Adipose tissue (tissue), 3 donors: Measurements from ENCODE around the gene RSU1. TPM values are rescaled to one million over a fixed set of nuclear protein-coding genes. Genes with fewer than 3 reads are reported as not detected.

Source experiments
- H3K27ac ChIP-seq: one replicate; pipeline ENCODE4 v1.5.1; 2013; ENCODE audit warnings: low read depth, low read length
- WGBS, 3 donors: extraction: QIAGEN DNeasy Blood & Tissue Kit; methylation state at CpG; one replicate each; pipeline ENCODE4 v1.1.7; 2013; 5-methylcytosine and 5-hydroxymethylcytosine counted together
- polyA plus RNA-seq, 3 donors: library from polyadenylated mRNA; stranded (reverse); fragments of 200-250 nt; gene quantifications; one replicate each; pipeline ENCODE4 v1.2.3, GENCODE V29; 2013
- donor health status: healthy with polysubstance abuse.
- donor health status: Bipolar disorder and iron deficiency.
- donor health status: healthy.

The RSU1 gene
- polyA plus RNA-seq, 3 donors = 28.2 to 90.4 (median 73.8) TPM

DNA sequence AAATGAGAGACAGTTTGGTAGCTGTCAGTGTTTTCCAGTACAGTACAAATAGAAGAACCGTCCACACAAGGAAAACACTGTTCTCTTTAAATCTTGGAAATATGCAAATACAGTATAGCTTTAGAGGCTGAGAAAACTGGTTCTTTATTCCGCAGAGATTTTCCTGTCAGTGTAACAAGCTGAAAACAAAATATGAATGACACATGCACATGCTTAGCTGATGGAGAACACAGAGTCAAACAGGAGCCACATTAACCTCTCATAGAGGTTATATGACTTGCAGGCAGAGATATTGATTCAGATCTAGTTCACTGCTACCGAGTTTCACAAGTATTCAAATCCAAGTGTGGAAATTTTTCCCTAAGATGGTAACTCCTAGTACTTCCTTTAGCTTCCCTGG, 160.3 kb downstream of the RSU1 start:
- H3K27ac ChIP-seq = no peak overlapping the region
- WGBS, 3 donors = 67 to 89% (median 87%) methylated on average over 3 of the region's 3 CpGs

DNA sequence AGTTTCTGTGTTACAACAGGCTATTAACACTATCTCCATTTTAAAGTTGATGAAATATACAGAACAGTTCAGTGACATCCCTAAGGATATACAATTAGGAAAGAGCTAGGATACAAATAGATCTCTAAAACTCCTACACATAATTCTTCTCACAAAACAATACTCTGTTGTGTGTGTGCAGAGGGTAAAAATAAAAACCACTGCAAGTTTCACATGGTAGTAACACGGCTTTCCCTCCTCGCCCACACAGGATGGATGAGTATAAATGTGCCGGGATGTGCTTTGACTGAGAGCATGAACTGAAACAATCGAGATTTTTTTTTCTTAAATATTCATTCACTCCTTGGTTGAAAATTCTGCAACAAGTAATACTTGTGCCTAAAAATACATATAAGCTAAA, 164.0 kb downstream of the RSU1 start:
- 76 to 83% (median 78%) methylated on average over 4 of the region's 4 CpGs for WGBS, 3 donors
- H3K27ac ChIP-seq = no peak overlapping the region

DNA sequence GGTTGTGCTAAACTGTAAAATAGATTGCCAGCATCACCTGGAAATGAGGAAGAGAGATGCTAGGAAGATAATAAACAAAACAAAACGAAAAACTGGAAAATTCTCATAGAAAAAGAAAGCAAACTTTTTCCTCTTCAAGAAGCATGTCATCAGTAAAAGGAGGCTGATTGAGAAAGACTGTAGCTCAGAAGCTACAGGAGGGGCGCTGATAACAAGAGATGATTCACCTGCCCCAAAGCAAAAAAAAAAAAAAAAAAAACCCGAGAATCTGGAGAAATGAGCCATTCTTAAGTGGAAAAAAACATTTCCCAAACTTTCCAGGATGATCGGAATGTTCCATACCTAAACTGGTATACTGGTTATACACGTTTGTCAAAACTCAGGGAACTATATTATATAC, 165.1 kb downstream of the RSU1 start:
- WGBS, 3 donors = 82 to 88% (median 88%) methylated on average over 5 of the region's 5 CpGs
- no peak overlapping the region for H3K27ac ChIP-seq

DNA sequence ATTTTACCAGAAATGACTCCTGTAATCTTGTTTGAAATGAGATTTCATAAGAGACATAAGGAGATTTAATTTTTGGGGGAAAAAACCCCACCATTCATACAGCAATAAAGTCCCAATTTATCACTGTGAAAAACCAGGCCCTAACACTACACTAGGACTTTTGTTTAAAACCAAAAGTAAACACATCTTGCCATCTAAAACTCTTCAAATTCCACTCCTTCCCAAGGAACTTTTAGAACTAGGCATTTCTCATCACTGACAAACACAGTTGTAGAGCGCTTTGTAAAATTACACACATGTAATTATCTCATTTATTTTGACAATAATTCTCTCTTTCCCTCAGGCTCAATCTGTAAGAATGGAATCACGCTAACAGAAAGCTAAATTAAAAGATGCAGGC, 167.5 kb downstream of the RSU1 start:
- no peak overlapping the region for H3K27ac ChIP-seq
- 86 to 90% (median 89%) methylated on average over 2 of the region's 2 CpGs for WGBS, 3 donors

DNA sequence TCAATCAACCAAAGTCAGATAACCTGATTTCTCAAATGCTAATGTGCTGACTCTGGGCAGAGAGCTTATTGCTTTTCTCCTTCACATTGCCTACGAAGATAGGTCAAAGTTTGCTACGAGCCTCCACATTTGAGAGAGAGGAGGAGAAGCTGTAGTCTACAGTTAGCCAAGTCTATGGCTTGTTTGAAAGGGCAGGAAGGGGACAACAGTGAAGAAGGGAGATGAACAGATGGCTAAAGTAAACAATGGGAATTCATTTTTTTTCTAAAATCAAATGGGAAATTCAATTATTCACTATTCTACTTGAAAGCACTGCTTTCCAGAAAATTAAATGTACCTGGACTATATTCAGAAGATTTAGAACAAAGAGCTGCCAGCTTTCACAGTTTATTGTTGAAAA, 168.9 kb downstream of the RSU1 start:
- no peak overlapping the region for H3K27ac ChIP-seq
- WGBS, 3 donors = 84 to 96% (median 96%) methylated on average over 2 of the region's 2 CpGs

DNA sequence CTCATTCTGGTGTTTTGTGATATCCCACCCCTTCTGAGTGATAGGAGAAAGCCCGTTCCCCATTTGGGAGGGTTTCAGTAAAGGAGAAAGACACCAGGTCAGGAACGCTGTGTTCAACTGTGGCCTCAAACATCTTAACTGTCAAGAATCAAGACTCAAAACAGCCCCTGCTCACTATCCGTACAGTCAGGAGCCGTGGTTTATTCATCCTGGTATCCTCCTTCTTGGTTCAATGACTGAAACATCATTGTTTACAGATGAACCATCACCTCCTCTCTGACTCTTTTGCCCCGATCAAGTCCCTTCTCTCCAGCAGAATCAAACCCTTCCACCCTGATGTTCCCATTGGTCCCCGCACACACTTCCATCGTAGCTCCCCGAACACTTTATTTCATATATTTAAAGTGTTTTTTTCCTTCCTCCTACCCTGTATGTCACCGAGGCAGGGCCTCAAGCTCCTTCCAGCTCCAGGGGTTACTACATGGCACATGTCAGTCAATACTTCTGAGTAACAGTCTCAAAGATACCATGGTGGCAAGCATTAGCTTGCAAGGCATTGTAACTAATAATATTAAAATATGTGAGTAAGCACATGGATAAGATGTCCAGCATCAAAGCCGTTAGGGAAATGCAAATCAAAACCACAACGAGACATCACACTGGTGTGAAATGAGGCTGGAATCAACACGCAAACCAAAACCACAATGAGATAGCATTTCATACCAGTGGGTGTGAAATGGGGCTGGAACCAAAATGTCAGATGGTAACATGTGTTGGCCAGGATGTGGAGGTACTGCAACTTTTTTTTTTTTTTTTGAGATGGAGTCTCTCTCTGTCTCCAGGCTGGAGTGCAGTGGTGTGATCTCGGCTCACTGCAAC, 170.8 kb downstream of the RSU1 start:
- WGBS, 3 donors = 81 to 90% (median 85%) methylated on average over 13 of the region's 13 CpGs
- no peak overlapping the region for H3K27ac ChIP-seq

- WGBS, 3 donors = 83 to 87% (median 85%) methylated on average over 5 of the region's 5 CpGs
- no peak overlapping the region for H3K27ac ChIP-seq
Observed at GRCh38 chr10:16644146-16644545, 173.1 kb downstream of the RSU1 start.

- H3K27ac ChIP-seq = no peak overlapping the region
- 81 to 95% (median 95%) methylated on average over 3 of the region's 3 CpGs for WGBS, 3 donors
Observed at GRCh38 chr10:16643502-16643901, 173.7 kb downstream of the RSU1 start.

GRCh38 chr10:16640153-16640552, 177.1 kb downstream of the RSU1 start:
- 43 to 83% (median 73%) methylated on average over 2 of the region's 2 CpGs for WGBS, 3 donors
- no peak overlapping the region for H3K27ac ChIP-seq

DNA sequence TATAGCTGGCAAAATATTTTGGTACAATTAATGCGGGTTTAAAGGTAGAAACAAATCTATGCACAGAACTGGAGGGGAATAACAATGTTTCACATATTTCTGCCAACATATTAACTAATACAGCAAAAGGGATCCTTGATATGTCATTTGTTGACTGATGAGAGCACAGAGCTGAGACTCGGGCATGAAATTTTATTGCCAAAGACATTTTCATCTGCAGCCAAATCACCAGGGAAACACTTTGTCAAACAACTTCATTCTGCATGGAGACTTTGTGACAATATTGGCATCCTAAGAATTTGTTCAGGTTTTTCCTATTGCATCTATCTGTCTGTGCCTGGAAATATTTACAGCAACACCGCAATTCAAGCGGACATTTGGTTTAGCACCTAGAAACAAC, 177.8 kb downstream of the RSU1 start:
- no peak overlapping the region for H3K27ac ChIP-seq
- WGBS, 3 donors = 55 to 90% (median 89%) methylated on average over 4 of the region's 4 CpGs

GRCh38 chr10:16632996-16633395, 184.2 kb downstream of the RSU1 start:
- no peak overlapping the region for H3K27ac ChIP-seq
- WGBS, 3 donors = 92 to 98% (median 97%) methylated on average over 5 of the region's 5 CpGs

DNA sequence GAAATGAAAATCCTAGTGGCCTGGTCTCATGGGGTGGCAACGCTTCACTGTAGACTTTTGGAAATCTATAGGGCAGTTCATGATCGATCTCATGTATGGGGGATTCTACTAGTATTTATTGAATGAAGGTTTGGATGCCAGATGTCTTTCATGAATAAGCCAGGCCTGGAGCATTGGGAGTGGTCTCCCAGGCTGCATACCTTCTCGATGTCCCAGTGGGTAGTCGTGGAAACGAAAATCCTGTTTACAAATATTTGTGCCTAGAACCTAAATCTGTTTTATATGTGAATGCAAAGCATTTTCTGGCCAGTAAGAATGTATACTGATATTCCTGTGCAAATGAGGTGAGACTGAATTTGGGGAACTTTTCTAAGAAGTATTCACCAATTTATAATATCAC, 190.5 kb downstream of the RSU1 start:
- 81 to 87% (median 87%) methylated on average over 5 of the region's 5 CpGs for WGBS, 3 donors
- H3K27ac ChIP-seq = no peak overlapping the region

- 75 to 81% (median 76%) methylated on average over 2 of the region's 2 CpGs for WGBS, 3 donors
- no peak overlapping the region for H3K27ac ChIP-seq
Observed at GRCh38 chr10:16612981-16613355, 204.3 kb downstream of the RSU1 start.

DNA sequence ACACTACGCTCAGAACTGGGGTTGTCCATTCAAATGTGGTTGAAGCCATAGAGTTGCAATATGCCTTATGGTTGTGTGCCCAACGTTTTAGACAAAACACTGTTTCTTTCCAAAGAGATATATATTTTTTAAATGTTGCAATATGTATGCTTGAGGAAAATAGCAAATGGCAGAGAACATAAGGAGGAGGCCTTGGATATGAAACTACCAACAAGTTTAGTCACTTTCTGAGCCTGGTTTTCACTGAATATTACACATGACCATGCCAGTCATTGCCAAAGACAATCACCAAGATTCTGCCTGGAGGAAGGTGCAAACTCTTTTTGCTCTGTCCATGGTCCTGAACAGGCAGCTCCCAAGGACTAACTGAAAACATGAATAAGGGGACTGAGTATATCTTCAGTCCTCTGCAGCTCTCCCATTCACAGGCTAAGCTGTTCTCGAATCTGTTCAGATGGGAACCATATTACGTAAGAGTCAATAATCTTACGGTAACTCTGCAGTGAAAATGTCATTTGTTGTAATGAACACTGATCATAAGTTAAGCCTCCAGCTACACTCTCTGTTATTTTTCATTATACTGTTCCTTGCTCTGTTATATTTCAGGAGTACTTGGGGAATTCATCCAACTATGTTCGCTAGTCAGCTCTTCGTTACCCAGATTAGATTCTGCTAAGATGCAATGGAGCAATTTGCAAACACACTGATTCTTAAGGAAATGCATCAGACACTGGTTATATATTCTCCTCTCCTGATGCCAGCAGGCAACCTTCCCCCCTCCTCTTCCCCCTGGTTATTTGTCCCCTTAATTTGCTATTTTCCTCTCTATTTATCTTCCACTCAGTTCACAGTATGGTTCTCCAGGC, 204.9 kb downstream of the RSU1 start:
- 78 to 90% (median 84%) methylated on average over 7 of the region's 7 CpGs for WGBS, 3 donors
- no peak overlapping the region for H3K27ac ChIP-seq

DNA sequence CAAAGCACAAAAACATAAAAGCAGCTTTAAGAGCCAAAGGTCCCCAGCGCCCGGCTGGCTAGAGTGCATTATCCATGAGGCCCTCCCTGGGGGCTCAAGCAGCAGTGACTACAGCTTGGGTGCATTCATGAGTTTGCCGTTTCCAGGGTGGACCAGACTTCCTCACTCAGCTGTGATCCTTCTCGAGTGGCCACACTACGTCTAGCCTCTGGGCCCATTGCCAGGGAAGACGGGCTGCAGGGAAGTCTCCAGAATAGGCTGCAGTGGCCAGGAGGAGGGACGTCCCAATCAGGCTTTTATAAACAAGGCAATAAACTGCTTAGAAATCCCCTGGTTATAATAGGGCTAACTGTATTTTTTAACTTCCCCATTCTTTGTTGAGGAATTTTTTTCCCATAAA, 206.2 kb downstream of the RSU1 start:
- no peak overlapping the region for H3K27ac ChIP-seq
- WGBS, 3 donors = 38 to 56% (median 44%) methylated on average over 7 of the region's 7 CpGs

DNA sequence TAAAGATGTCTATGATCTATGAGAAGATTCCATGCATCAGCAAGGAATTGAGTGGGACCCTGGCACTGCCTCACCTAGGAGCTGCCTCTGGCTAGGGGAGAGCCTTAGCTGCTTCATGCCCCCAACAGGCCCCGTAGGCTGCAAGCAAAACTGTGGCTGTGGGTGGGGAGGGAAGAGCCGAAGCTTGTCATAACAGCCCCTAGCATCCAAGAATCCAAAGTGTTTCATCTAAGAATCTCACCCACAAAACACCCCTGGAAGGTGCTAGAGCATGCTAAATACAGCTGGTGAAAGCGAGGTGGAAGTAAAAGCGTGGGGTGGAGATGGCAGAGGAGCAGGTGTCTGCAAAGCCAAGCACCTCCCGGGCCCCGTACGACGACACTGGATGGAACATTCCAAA, 208.0 kb downstream of the RSU1 start:
- 89 to 96% (median 93%) methylated on average over 8 of the region's 8 CpGs for WGBS, 3 donors
- no peak overlapping the region for H3K27ac ChIP-seq

GRCh38 chr10:16606923-16607322, 210.3 kb downstream of the RSU1 start:
- 94 to 98% (median 96%) methylated on average over 8 of the region's 8 CpGs for WGBS, 3 donors
- no peak overlapping the region for H3K27ac ChIP-seq

DNA sequence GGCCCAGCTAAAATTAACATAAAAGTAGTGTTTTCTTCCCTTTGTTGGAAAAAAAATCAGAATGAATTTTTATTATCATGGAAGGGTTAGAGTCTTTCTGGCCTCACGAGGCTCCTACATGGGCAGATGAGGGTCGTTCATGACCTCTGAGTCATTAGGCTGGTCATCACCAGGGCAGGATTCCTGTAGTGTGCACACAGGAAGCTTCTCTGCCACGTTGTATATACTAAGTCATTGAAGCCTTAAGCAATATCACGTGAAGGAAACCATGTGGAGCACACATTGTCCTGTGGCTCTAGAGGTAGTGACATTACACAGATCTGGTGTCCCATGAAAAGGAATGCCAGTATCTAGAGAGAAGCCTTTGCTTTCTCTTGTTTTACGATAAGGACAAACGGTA, 210.8 kb downstream of the RSU1 start:
- no peak overlapping the region for H3K27ac ChIP-seq
- 73 to 86% (median 80%) methylated on average over 6 of the region's 6 CpGs for WGBS, 3 donors

DNA sequence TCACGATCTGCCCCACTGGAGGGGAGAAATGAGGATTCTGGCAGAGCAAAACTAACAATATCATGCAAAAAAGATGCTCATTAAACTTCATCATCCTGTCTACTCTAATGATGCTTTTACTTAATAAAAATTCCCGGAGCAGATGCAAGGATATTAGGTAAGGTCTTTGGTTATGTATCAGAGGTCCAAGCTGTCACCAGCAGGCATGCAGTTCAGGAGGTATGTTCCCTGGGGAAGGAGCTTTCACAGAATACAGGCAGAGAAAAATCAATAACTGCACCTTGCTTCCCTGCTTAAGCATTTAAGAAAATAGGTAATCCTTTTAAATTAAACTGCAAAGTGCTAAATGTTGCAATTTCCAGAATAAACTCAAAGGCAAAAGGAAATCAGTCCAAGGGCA, 213.9 kb downstream of the RSU1 start:
- no peak overlapping the region for H3K27ac ChIP-seq
- 69 to 87% (median 86%) methylated on average over 2 of the region's 2 CpGs for WGBS, 3 donors
